D721Med (cell line): ENCODE data around the gene RALGPS1.
"Not testable (repeated sequence)": the region's sequence is repeated elsewhere in the genome, so short reads cannot be mapped to it uniquely, and the experiment has no call there.

ENCODE experiments used
- DNase-seq: peaks from one replicate; pipeline ENCODE4 v3.0.0; 2011; ENCODE audit warnings: low spot score; ENCODE audit not compliant: insufficient read length
- FAIRE-seq: peaks from 2 replicates; lab custom pipeline; 2011; peaks lifted over from hg19 to GRCh38; lab: Jason Lieb, UNC
- CTCF ChIP-seq: IDR thresholded peaks from 2 replicates; pipeline ENCODE4 v1.5.1; 2012; ENCODE audit warnings: mild to moderate bottlenecking, control low read depth; ENCODE audit not compliant: insufficient read depth; ENCODE audit errors: missing control alignments

The RALGPS1 gene

GRCh38 chr9:127140842-127141675, 226.5 kb downstream of the RALGPS1 start:
- DNase-seq (no peak), FAIRE-seq (no peak)
- no peak for TF ChIP-seq CTCF

GRCh38 chr9:127142291-127142690, 227.7 kb downstream of the RALGPS1 start:
- no peak for FAIRE-seq
- no peak for TF ChIP-seq CTCF
- no peak for DNase-seq

GRCh38 chr9:127142931-127143464, 228.4 kb downstream of the RALGPS1 start:
- FAIRE-seq = no peak
- TF ChIP-seq CTCF = no peak

GRCh38 chr9:127143920-127144465, 229.4 kb downstream of the RALGPS1 start:
- no peak for TF ChIP-seq CTCF
- DNase-seq = no peak
- no peak for FAIRE-seq

More at GRCh38 chr9:127142931-127143464, 228.4 kb downstream of the RALGPS1 start:
- DNase-seq = no peak

- DNase-seq = no peak
- no peak for FAIRE-seq
- TF ChIP-seq CTCF = no peak
These were observed 230.3 kb downstream of the RALGPS1 start for GRCh38 chr9:127144670-127145445.

GRCh38 chr9:127146841-127147240, 232.3 kb downstream of the RALGPS1 start:
- not testable (repeated sequence) for DNase-seq, FAIRE-seq

GRCh38 chr9:127147251-127147650, 232.7 kb downstream of the RALGPS1 start:
- TF ChIP-seq CTCF = no peak
- DNase-seq (no peak), FAIRE-seq (no peak)
